Breast epithelium (tissue), 4 donors: Measurements from ENCODE around the gene GRIK3. TPM values are rescaled to one million over a fixed set of nuclear protein-coding genes. Genes with fewer than 3 reads are reported as not detected.

Source experiments
- DNase-seq, 2 donors: peaks; one replicate each; pipeline ENCODE4 v3.0.0-alpha.2; 2019; ENCODE audit warnings: low spot score in 2 of 2
- H3K27ac ChIP-seq, 2 donors: fragments of 200-600 bp; sonication (generic) in 1 of 2; one replicate each; pipeline ENCODE4 v1.5.1; 2016 to 2019; ENCODE audit warnings: mild to moderate bottlenecking in 1 of 2
- H3K27me3 ChIP-seq, 2 donors: fragments of 200-600 bp; sonication (generic) in 1 of 2; one replicate each; pipeline versions ENCODE4 v1.5.1 to v1.6.0; 2017 to 2019; ENCODE audit warnings: control low read depth in 1 of 2, mild to moderate bottlenecking in 1 of 2
- H3K36me3 ChIP-seq: fragments of 200-600 bp; one replicate; pipeline ENCODE4 v1.5.1; 2019
- H3K4me1 ChIP-seq, 2 donors: fragments of 200-600 bp; sonication (generic); one replicate each; pipeline ENCODE4 v1.5.1; 2016 to 2019; ENCODE audit warnings: control low read depth in 1 of 2
- H3K4me3 ChIP-seq, 3 donors: fragments of 200-600 bp; sonication (generic); 1 replicate in 2 of 3; 2 replicates in 1 of 3; pipeline ENCODE4 v1.5.1; 2016 to 2019; ENCODE audit warnings: mild to moderate bottlenecking in 3 of 3, moderate library complexity in 2 of 3
- H3K9me3 ChIP-seq, 2 donors: fragments of 200-600 bp; sonication (generic) in 1 of 2; one replicate each; pipeline ENCODE4 v1.5.1; 2016 to 2019; ENCODE audit warnings: control low read depth in 1 of 2
- CTCF ChIP-seq, 3 donors: fragments of 450-650 bp; IDR thresholded peaks; one replicate each; pipeline ENCODE4 v1.5.1; 2016 to 2017; ENCODE audit warnings: antibody characterized with exemption in 3 of 3, mild to moderate bottlenecking in 3 of 3, moderate library complexity in 3 of 3
- POLR2A ChIP-seq: fragments of 450-650 bp; IDR thresholded peaks from one replicate; pipeline ENCODE4 v1.6.1; 2016; ENCODE audit warnings: antibody characterized with exemption, mild to moderate bottlenecking, moderate library complexity
- POLR2AphosphoS5 ChIP-seq, 3 donors: sonication (generic); formaldehyde crosslinking; IDR thresholded peaks; one replicate each; pipeline ENCODE4 v1.6.1; 2017; ENCODE audit warnings: antibody characterized with exemption in 3 of 3
- intact Hi-C: fragments of 100-400 bp; cut with DNase I; formaldehyde crosslinking; loops from one replicate; pipeline ENCODE4 v1.15.1; 2023; ENCODE audit warnings: low total_unique reads
- total RNA-seq, 3 donors: library from RNA; depleted of rRNA; stranded (reverse); fragments of >200 nt; gene quantifications; one replicate each; pipeline ENCODE4 v1.1.0, GENCODE V29; 2016

The GRIK3 gene
- total RNA-seq, 3 donors from 2014 or later = under 0.01 to 10.0 (median 4.6) TPM

- Histone ChIP-seq H3K4me3 (no peak overlapping the region), H3K4me1 (no peaks in the 10 kb centered on the region), H3K9me3 (no peaks in the 10 kb centered on the region), H3K36me3 (no peaks in the 10 kb centered on the region), H3K27me3 (peaks cover 0 to 9% of the 10 kb centered on the region in 2 donors), H3K27ac (no peak overlapping the region)
- no peak for DNase-seq
- intact Hi-C loops = loop anchor here (1.0 kb wide), 1 partner anchor 25 kb away; no protein-coding TSS in a partner anchor
- TF ChIP-seq POLR2AphosphoS5 (IDR thresholded peaks at IDR 0.05) (no peak), CTCF (IDR thresholded peaks at IDR 0.05) (no peak), POLR2A (no peak)
Observed at GRCh38 chr1:36851595-36851994, 182.7 kb downstream of the GRIK3 start.

- TF ChIP-seq POLR2A = no peak
- TF ChIP-seq POLR2AphosphoS5 (IDR thresholded peaks at IDR 0.05) = no peak
- TF ChIP-seq CTCF (IDR thresholded peaks at IDR 0.05) = no peak
- intact Hi-C loops = loop anchor here (1.0 kb wide), 1 partner anchor 25 kb away; no protein-coding TSS in a partner anchor
- no peak for DNase-seq
- Histone ChIP-seq H3K36me3 (no peaks in the 10 kb centered on the region), H3K9me3 (no peaks in the 10 kb centered on the region), H3K27me3 (peaks cover 0 to 9% of the 10 kb centered on the region in 2 donors), H3K4me3 (no peak overlapping the region), H3K4me1 (no peaks in the 10 kb centered on the region), H3K27ac (no peak overlapping the region)
Observed at GRCh38 chr1:36851087-36851486, 183.2 kb downstream of the GRIK3 start.

DNA sequence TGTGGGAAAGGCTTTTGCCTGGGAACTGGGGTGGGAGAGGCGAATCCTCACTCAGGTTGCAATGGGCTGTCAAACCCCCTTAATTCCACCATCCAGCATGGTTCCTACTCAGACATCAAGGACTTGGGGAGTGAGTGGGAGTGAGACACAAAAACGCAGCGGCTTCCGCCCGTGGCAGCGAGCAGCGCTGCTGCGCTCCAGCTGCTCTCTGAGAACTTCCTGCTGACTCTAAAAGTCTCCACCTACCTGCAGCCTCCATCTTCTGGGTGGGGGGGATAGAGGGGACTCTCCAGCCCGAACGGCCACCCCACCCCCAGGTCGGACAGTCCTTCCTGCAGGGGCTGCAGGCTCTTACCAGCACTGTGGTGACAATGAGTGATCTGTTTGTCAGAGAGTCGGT is 184.4 kb downstream of the GRIK3 start:
- intact Hi-C loops = no loop called here
- no peaks in the 10 kb centered on the region for H3K4me1 ChIP-seq
- no peak for TF ChIP-seq CTCF (IDR thresholded peaks at IDR 0.05)
- TF ChIP-seq POLR2AphosphoS5 (IDR thresholded peaks at IDR 0.05) = no peak
- no peak for TF ChIP-seq POLR2A
- H3K9me3 ChIP-seq = no peaks in the 10 kb centered on the region
- H3K27me3 ChIP-seq = peaks cover 0 to 9% of the 10 kb centered on the region in 2 donors
- no peak overlapping the region for H3K4me3 ChIP-seq
- no peak for DNase-seq
- H3K36me3 ChIP-seq = no peaks in the 10 kb centered on the region
- H3K27ac ChIP-seq = no peak overlapping the region

DNA sequence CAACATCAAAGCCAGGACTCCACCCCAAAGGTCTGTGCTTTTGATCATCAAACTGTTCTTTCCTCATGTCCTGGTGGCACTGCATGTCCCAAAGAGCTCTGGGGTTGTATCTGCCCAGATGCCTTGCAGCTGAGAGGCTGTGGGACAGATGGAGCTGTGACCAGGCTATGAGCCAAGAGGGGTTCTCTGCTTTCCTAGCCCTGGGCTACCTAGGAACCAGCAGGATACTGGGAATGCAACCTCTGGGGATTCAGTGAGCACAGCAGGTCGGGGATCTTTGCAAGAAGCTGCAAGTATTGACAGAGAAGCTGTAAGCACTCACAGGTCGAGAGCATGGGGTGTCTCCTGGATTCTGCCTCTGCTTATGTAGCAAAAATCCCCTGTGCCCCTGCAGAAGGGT is 186.6 kb downstream of the GRIK3 start:
- no peak for TF ChIP-seq POLR2AphosphoS5 (IDR thresholded peaks at IDR 0.05)
- no peak for TF ChIP-seq POLR2A
- no peak for TF ChIP-seq CTCF (IDR thresholded peaks at IDR 0.05)
- H3K9me3 ChIP-seq = no peaks in the 10 kb centered on the region
- H3K27me3 ChIP-seq = peaks cover 0 to 9% of the 10 kb centered on the region in 2 donors
- no peak overlapping the region for H3K27ac ChIP-seq
- no peaks in the 10 kb centered on the region for H3K36me3 ChIP-seq
- no peak overlapping the region for H3K4me3 ChIP-seq
- intact Hi-C loops = no loop called here
- DNase-seq = no peak
- H3K4me1 ChIP-seq = no peaks in the 10 kb centered on the region

DNA sequence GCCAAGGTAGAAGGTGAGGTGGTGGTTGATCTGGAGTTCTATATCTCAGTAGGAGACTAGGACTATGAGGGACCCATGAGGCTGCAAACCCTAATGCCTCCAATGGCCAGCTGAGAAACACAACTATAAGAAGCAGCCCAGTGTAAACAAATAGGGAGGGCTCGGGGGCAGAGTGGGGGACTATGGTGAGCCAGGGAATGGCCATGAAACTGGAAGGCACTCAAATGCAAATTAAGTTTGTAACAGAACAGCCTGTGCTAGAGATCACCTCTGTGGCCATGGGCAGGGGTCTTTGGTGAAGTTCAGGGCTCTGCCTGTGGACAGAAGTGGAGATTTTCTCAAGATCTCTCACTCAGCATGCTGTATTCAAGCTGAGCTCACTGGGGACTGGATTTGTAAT is 187.1 kb downstream of the GRIK3 start:
- no peaks in the 10 kb centered on the region for H3K9me3 ChIP-seq
- no peak overlapping the region for H3K27ac ChIP-seq
- no peaks in the 10 kb centered on the region for H3K36me3 ChIP-seq
- no peak for TF ChIP-seq CTCF (IDR thresholded peaks at IDR 0.05)
- no peak for TF ChIP-seq POLR2AphosphoS5 (IDR thresholded peaks at IDR 0.05)
- no peak for TF ChIP-seq POLR2A
- intact Hi-C loops = no loop called here
- H3K4me1 ChIP-seq = no peaks in the 10 kb centered on the region
- no peak overlapping the region for H3K4me3 ChIP-seq
- no peak for DNase-seq
- H3K27me3 ChIP-seq = peaks cover 0 to 9% of the 10 kb centered on the region in 2 donors
